ENCODE data around the gene KCTD20. TPM values are rescaled to one million over a fixed set of nuclear protein-coding genes. Genes with fewer than 3 reads are reported as not detected.

Gene KCTD20
- total RNA-seq, 1 donor from 2014 or later: 67.4 TPM

DNA sequence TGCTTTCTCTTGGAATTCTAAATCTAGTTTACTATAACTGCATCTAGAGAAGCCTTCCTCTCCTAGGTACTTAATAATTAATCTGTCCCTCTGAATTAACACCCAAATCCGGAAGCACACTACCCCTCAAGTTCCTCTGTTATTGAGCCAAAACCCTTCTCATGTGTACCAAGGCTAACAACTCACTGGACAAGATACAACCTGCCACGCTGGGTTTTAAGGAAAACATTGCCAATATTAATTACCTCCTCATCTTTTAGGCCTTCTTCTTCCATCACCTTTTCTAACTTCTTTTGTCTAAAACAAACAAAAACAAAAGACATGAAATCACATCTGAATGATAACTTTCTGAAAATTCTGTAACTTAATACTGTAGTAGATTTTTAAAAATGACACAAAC, 82.5 kb downstream of the KCTD20 start:
- no peak for DNase-seq (ENCODE audit: low spot score)

DNA sequence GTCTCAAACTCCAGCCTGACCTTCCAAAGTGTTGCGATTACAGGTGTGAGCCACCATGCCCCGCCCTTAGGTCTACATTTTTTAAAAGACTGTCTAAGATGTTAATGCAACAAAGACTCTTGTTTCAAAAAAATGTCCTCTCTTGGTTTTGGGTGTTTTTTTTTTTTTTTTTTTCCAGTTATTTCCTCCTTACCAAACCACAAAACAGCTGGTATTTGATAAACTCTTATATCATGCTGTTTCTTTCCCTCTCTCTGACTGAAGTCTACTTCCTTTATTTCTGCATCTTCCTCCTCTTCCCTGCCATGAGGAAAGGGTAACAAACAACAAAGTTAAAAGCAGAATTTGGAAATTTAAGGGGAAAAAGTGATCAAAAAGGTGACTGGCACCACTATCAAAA, 83.3 kb downstream of the KCTD20 start:
- DNase-seq (ENCODE audit: low spot score): no peak

DNA sequence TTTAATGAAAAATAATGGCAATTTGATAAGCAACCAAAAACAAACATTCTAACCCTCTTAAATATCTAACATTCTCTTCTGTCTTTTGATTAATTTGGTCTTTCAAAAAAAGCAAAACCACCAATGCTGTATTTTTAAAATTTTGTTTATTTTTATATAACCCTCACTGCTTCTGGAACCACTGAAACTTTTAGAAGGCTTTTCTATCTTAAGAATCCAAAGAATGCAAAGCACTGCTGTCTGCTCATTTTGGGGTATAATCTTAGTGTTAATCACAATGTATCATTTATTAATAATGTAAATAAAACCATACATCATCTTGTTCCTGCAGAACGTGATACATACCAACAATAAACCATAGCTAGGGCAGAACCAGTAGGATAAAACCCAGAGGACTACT, 90.5 kb downstream of the KCTD20 start:
- no peak for DNase-seq (ENCODE audit: low spot score)

DNA sequence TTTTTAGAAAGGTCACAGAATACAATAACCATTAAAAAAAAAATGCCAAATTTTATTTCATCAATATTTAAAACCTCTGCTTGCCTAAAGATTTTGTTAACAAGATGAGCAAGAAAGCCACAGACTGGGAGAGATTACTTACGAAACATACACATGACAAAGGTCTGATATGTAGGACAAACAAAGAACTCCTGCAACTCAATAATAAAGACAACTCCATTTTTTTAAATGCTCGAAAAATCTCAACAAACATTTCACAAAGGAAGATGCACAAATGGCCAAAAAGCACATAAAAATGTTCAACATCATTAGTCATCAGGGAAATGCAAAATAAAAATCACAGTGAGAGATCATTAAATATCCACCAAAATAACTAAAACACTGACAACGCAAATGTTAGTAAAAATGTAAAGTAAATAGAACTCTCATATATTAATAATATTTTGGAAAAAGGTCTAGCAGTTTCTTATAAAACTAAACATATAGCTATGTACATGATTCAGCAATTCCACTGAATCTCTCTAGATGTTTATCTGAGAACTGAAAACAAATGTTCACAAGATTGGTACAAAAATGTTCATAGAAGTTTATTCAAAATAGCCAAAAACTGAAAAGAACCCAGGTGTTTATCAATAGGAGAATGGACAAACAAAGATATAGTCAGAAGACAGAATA, 94.2 kb downstream of the KCTD20 start:
- DNase-seq (ENCODE audit: low spot score): no peak

DNA sequence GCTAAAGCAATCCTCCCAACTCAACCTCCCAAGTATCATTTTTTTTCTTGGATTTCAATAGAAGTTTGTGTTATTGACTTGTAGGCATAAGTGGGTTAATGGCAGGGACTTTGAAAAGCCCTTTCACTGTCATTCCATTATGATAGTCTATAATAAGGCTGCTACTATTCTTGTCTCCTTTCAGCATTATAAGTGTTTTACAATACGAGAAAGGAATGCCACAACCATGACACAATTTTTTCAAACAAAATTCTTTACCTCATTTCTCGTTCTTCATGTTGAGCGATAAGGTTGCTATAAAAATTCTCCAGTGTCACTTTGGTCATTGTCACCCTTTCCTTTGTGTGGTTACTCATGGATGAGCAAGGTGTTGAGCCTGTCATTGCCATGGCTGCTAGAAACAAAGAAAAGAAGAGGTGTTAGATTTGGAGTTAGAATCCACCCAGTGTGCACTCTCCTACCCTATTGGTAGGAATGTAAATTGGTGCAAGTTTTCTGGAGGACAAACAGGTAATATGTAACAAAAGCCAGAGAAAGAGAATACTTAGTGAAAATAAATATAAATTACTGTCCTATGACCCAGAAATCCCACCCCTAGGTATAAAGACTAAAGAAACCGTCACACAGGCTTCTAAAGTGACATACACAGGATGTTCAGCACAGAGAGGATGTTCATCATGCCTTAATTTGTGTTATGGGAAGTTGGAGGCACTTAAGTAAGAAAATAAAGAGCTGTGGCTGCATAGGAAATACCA, 97.2 kb downstream of the KCTD20 start:
- DNase-seq (ENCODE audit: low spot score): no peak

Other genes with a start within 250 kb of the KCTD20 start
- gene BRPF3, start 246.3 kb upstream of the KCTD20 start, total RNA-seq (ENCODE audit: insufficient read depth, low replicate concordance): 9.4 TPM
- 1.4 TPM for gene PNPLA1, start 172.9 kb upstream of the KCTD20 start, total RNA-seq (ENCODE audit: insufficient read depth, low replicate concordance)
- 1.2 TPM for gene BNIP5, start 106.1 kb upstream of the KCTD20 start, total RNA-seq (ENCODE audit: insufficient read depth, low replicate concordance)
- 0.96 TPM for gene ETV7, start 55.3 kb upstream of the KCTD20 start, total RNA-seq (ENCODE audit: insufficient read depth, low replicate concordance)
- not detected for gene PXT1, start 146 bp upstream of the KCTD20 start, total RNA-seq (ENCODE audit: insufficient read depth, low replicate concordance)
- 21.2 TPM for gene STK38, start 104.5 kb downstream of the KCTD20 start, total RNA-seq (ENCODE audit: insufficient read depth, low replicate concordance)
- 91.2 TPM for gene SRSF3, start 151.4 kb downstream of the KCTD20 start, total RNA-seq (ENCODE audit: insufficient read depth, low replicate concordance)
- gene CDKN1A, start 235.7 kb downstream of the KCTD20 start, total RNA-seq (ENCODE audit: insufficient read depth, low replicate concordance): 34.2 TPM

Measured in umbilical cord (tissue), 2 donors.